Chondrocyte (in vitro differentiated cells): ENCODE measurements around the gene NPHP4. TPM values are rescaled to one million over a fixed set of nuclear protein-coding genes. Genes with fewer than 3 reads are reported as not detected.

ENCODE experiments used
- DNase-seq: peaks from one replicate; pipeline ENCODE4 v3.0.0; 2021; ENCODE audit warnings: mixed read lengths, low spot score
- H3K27ac Mint-ChIP-seq: one replicate; pipeline ENCODE4 v1.8.0; 2021; ENCODE audit warnings: mild to moderate bottlenecking, moderate library complexity, mixed read lengths; ENCODE audit not compliant: unreplicated experiment
- H3K27me3 Mint-ChIP-seq: 2 replicates; pipeline ENCODE4 v1.8.0; 2021; ENCODE audit warnings: low read depth, mixed read lengths
- H3K36me3 Mint-ChIP-seq: 2 replicates; pipeline ENCODE4 v1.8.0; 2021; ENCODE audit warnings: low read depth, mixed read lengths
- H3K4me1 Mint-ChIP-seq: 2 replicates; pipeline ENCODE4 v1.8.0; 2021; ENCODE audit warnings: low read depth, mild to moderate bottlenecking, mixed read lengths
- H3K4me3 Mint-ChIP-seq: one replicate; pipeline ENCODE4 v1.8.0; 2021; ENCODE audit warnings: mild to moderate bottlenecking, moderate library complexity, mixed read lengths; ENCODE audit not compliant: unreplicated experiment
- H3K9me3 Mint-ChIP-seq: 2 replicates; pipeline ENCODE4 v1.8.0; 2021; ENCODE audit warnings: low read depth, mixed read lengths
- total RNA-seq: library from RNA; stranded (reverse); gene quantifications from 3 replicates; pipeline ENCODE4 v1.2.1, GENCODE V29; 2021
- TF ChIP-seq, protein P1 (sequence below): fragments of 200-600 bp; sonication (generic); IDR thresholded peaks from 2 replicates; pipeline ENCODE4 v1.5.0; 2021; ENCODE audit warnings: antibody characterized with exemption, mild to moderate bottlenecking, moderate library complexity

NPHP4 gene
- total RNA-seq, 1 donor from 2014 or later = 8.7 TPM

DNA sequence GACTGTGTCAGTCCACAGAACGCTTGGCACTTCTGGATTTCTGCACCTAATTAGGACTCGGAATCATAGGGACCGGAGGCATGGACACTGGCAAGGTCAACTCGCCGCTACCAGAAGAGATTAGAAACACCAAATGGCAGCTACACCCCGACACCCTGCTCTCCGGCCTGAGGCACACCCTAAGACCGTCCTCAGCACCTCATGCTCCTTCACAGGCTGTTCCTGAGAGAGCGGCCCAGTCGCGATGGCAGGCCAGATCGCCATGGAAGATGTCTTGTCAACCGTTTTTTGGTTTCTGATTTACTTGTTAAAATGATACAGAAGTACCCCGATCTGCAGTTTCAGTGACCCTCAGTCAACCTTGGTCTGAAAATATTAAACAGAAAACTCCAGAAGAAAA, 46.8 kb downstream of the NPHP4 start:
- Mint-ChIP-seq H3K36me3 (peaks cover 17% of the 10 kb centered on the region), H3K27ac (no peak overlapping the region), H3K9me3 (peaks cover 3% of the 10 kb centered on the region), H3K4me1 (no peaks in the 10 kb centered on the region), H3K27me3 (no peaks in the 10 kb centered on the region), H3K4me3 (no peak overlapping the region)
- TF ChIP-seq, protein P1, sequence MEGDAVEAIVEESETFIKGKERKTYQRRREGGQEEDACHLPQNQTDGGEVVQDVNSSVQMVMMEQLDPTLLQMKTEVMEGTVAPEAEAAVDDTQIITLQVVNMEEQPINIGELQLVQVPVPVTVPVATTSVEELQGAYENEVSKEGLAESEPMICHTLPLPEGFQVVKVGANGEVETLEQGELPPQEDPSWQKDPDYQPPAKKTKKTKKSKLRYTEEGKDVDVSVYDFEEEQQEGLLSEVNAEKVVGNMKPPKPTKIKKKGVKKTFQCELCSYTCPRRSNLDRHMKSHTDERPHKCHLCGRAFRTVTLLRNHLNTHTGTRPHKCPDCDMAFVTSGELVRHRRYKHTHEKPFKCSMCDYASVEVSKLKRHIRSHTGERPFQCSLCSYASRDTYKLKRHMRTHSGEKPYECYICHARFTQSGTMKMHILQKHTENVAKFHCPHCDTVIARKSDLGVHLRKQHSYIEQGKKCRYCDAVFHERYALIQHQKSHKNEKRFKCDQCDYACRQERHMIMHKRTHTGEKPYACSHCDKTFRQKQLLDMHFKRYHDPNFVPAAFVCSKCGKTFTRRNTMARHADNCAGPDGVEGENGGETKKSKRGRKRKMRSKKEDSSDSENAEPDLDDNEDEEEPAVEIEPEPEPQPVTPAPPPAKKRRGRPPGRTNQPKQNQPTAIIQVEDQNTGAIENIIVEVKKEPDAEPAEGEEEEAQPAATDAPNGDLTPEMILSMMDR = no peak
- DNase-seq = no peak

DNA sequence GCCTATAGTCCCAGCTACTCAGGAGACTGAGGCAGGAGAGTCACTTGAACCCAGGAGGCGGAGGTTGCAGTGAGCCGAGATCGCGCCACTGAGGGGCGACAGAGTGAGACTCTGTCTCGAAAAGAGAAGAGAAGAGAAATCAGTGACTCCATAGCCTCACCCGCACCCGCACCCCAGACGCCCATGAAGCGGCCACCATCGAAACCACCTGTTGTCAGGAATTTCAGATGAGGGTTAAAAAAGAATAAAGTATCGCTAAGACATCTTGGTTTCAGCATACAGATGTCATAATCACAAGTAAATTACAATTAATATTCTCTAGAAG, 47.4 kb downstream of the NPHP4 start:
- H3K4me3 Mint-ChIP-seq = no peak overlapping the region
- H3K27ac Mint-ChIP-seq = no peak overlapping the region
- peaks cover 3% of the 10 kb centered on the region for H3K9me3 Mint-ChIP-seq
- TF ChIP-seq, protein P1 = no peak
- H3K4me1 Mint-ChIP-seq = no peaks in the 10 kb centered on the region
- DNase-seq = peak; percentile 62
- peaks cover 17% of the 10 kb centered on the region for H3K36me3 Mint-ChIP-seq
- no peaks in the 10 kb centered on the region for H3K27me3 Mint-ChIP-seq

DNA sequence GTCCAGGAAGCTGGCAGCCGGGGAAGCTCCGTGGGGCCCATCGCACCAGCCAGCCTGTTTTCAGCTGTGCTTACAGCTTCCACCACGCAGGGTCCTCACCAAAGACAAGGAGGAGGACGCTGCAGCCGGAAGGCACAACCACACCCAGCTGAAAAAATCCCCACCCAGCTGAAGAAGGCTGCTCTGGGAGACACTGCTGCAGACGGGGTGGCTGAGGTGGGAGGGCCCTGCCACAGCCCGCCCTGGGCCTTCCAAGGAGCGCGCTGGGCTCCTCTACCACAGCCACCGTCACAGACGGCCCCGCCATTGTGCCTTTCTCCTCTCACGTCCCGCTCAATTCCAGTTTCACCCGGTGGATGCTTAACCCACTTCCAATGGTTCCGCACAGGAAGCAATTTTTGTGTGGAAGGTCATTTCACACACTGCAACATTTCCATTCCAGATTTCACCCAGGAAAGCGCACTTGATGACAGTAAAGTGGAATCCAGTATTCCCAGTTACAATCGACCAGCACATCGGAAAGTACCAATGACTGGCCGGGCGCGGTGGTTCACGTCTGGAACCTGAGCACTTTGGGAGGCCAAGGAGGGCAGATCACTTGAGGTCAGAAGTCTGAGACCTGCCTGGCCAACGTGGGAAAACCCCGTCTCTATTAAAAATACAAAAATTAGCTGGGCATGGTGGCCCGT, 47.9 kb downstream of the NPHP4 start:
- no peak overlapping the region for H3K27ac Mint-ChIP-seq
- H3K9me3 Mint-ChIP-seq = peaks cover 3% of the 10 kb centered on the region
- TF ChIP-seq, protein P1 = no peak
- H3K4me1 Mint-ChIP-seq = peaks cover 5% of the 10 kb centered on the region
- H3K36me3 Mint-ChIP-seq = peaks cover 16% of the 10 kb centered on the region
- no peak overlapping the region for H3K4me3 Mint-ChIP-seq
- peak; percentile 43 for DNase-seq
- H3K27me3 Mint-ChIP-seq = no peaks in the 10 kb centered on the region

DNA sequence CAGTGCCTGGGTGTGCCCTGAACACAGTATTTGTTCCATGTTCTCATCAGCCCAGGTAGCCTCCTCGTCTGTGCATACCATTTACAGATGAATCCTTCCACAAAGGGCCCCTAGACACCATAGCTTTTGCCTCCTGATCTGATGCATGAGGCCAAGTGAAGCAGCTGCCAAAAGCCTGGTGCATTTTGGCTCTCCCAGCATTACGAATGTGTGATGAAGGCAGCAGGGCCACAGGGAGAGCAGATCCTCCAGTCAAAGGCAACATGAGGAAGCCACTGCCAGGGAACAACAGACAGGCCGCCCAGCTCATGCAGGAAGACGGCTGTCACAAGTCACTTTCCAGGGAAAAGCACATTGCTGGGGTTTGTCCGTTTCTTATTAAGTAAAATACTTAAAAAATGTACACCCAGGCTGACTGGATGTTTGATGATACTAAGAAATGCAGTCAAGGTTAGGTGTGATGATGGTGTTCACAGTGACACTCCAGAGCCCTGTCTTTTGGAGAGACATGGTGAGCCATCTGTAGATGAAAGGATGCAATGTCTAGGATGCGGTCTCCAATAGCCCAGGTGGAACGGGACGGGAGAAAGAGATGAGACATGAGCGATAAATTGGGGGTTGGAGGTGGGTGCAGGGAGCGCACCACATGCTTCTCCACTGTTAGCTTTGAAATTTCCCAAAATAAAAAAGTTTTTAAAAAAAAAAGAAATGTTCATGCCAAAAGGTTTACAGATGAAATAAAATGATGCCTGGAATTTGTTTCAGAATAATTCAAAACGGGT, 48.7 kb downstream of the NPHP4 start:
- no peak for DNase-seq
- no peak overlapping the region for H3K4me3 Mint-ChIP-seq
- TF ChIP-seq, protein P1 = no peak
- H3K9me3 Mint-ChIP-seq = peaks cover 3% of the 10 kb centered on the region
- peaks cover 12% of the 10 kb centered on the region for H3K4me1 Mint-ChIP-seq
- peaks cover 15% of the 10 kb centered on the region for H3K36me3 Mint-ChIP-seq
- no peak overlapping the region for H3K27ac Mint-ChIP-seq
- H3K27me3 Mint-ChIP-seq = no peaks in the 10 kb centered on the region

DNA sequence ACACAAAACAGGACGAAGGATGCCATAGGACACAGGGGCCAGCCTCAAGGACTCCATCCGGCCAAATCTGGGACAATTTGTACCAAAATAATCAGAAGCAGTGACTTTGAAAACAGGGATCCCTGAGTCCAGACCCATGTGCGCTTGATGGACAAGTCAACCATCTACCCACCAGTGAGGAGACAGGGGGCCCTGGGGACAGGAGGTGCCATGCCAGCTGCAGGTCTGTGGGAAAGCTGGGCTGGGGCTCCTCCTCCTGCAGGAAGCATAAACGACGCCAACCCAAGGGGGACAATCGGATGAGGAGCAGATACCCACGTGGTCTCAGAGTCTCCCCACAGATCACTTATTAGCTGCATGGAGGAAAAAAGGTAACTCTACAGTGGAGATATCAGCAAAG, 50.6 kb downstream of the NPHP4 start:
- H3K27ac Mint-ChIP-seq = no peak overlapping the region
- TF ChIP-seq, protein P1 = no peak
- no peak overlapping the region for H3K4me3 Mint-ChIP-seq
- peaks cover 12% of the 10 kb centered on the region for H3K36me3 Mint-ChIP-seq
- H3K9me3 Mint-ChIP-seq = peaks cover 3% of the 10 kb centered on the region
- peaks cover 27% of the 10 kb centered on the region for H3K4me1 Mint-ChIP-seq
- no peak for DNase-seq
- H3K27me3 Mint-ChIP-seq = no peaks in the 10 kb centered on the region
